WTC11 (cell line): ENCODE data around the gene FOXK1.

Source experiments
- CTCF ChIP-seq: fragments of 200-600 bp; IDR thresholded peaks from 2 replicates; pipeline ENCODE4 v1.8.0; 2022; ENCODE audit warnings: antibody characterized with exemption
- PREB ChIP-seq: sonication (generic); formaldehyde crosslinking; IDR thresholded peaks from 2 replicates; pipeline ENCODE4 v1.8.1; 2022; ENCODE audit warnings: mild to moderate bottlenecking, missing genetic modification reagents, moderate library complexity, borderline replicate concordance
- TCF7 ChIP-seq: sonication (generic); formaldehyde crosslinking; IDR thresholded peaks from 2 replicates; pipeline ENCODE4 v1.8.0; 2022; ENCODE audit warnings: mild to moderate bottlenecking, low read depth, missing genetic modification reagents, moderate library complexity
- ZNF138 ChIP-seq: sonication (generic); formaldehyde crosslinking; conservative IDR thresholded peaks from 2 replicates; pipeline ENCODE4 v1.8.1; 2022; ENCODE audit warnings: mild to moderate bottlenecking, moderate library complexity, missing genetic modification reagents

GRCh38 chr7:4751398-4751947, 69.4 kb downstream of the FOXK1 start:
- TF ChIP-seq TCF7 (CRISPR knock-in tag) (no peak), PREB (no peak), ZNF138 (no peak), CTCF (no peak)
